Activated CD4-positive, alpha-beta T cell treated with anti-CD3 and anti-CD28 coated beads, Interleukin-2, Interleukin-4, amounts not matched to agents 100 ng/mL and 50 ng/mL, durations not matched to agents 16 hours and 8 hours (primary cell): ENCODE results near the gene SPIB.
A peak's percentile ranks its signal among the peaks of the same experiment; 100 is the strongest.
"Not testable (repeated sequence)": the region's sequence is repeated elsewhere in the genome, so short reads cannot be mapped to it uniquely, and the experiment has no call there.

Experiments used
- DNase-seq: peaks from one replicate; pipeline ENCODE4 v3.0.0-alpha.2; 2020; ENCODE audit warnings: low spot score

Gene SPIB

GRCh38 chr19:50419580-50420035 is 870 bp downstream of the SPIB start:
- no peak for DNase-seq

GRCh38 chr19:50420127-50420526 is 1.4 kb downstream of the SPIB start:
- no peak for DNase-seq

GRCh38 chr19:50420808-50421207 is 2.1 kb downstream of the SPIB start:
- no peak for DNase-seq

- no peak for DNase-seq
Observed at GRCh38 chr19:50422397-50423278, 3.9 kb downstream of the SPIB start.

GRCh38 chr19:50423279-50424113 is 4.8 kb downstream of the SPIB start:
- no peak for DNase-seq

- DNase-seq: no peak
Observed at GRCh38 chr19:50425581-50425980, 6.8 kb downstream of the SPIB start.

- no peak for DNase-seq
Observed at GRCh38 chr19:50427318-50427925, 8.7 kb downstream of the SPIB start.

- DNase-seq: no peak
Observed at GRCh38 chr19:50427997-50428425, 9.3 kb downstream of the SPIB start.

DNA sequence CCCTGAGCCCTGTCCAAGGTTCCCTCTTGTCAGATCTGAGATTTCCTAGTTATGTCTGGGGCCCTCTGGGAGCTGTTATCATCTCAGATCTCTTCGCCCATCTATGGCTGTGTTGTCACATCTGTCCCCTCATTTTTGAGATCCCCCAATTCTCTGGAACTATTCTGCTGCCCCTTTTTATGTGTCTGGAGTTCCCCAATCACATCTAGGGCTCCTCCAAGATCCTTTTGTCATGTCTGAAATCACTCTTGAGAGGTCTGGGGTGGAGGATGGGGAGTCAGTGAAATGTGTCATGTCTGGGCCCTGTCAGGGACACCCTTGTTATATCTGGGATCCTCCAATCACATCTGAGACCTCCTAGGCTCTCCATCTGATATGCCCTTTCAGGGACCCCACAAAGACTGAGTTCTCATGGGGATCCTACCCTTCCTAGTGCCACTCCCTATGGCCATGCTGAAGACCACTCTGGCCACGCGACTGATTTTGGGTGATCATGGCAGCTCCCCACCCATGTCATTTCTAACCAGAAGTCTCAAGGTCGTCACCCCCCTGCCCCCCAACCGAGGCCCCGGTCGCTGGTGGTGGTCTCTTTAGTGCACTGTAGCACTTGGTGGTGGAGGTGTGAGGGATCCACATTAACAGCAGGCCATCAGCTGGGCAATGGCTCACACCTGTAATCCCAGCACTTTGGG is 10.2 kb downstream of the SPIB start:
- DNase-seq: no peak

GRCh38 chr19:50430888-50431342 is 12.2 kb downstream of the SPIB start:
- no peak for DNase-seq

DNA sequence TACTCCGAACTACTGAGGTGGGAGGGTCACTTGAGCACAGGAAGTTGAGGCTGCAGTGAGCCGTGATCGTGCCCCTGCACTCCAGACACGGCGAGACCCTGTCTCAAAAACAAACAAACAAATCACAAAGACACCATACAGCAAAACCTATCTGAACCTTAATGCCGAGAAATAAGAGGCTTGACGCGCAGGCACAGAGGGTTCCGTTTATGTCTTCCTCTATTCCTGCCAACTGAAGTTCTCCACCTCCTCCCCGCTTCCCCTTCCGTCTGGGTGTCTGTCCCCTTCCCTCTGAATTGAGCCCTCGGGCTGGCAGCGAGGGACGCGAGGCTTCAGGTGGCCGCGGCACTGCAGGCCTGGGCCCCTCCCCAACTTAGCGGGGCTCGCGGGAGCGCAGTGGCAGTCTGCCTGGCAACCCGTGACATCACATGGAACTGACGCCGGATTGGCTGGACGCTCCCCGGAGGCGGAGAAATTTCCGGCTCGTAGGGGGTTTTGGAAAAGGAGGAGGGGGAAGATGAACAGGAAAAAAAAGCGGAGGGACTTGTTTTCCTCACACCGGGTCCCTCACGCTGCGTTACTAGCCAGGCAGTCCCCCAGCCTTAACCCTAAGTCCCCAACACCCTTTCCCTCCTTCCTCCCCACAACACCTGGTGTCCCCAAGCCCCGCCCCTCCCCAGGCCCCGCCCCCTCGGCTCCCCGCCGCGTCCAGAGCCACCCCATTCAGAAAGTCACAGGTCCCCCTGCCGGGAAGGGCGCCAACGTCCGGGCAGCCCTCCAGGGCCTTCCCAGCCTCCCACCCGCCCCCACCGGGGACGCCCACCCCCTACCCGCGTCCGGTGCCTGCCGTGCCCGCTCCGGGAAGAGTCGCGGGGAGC is 12.8 kb downstream of the SPIB start:
- peak; percentile 86 for DNase-seq

- DNase-seq: no peak
Observed at GRCh38 chr19:50432221-50433028, 13.7 kb downstream of the SPIB start, which contains the start of gene MYBPC2. Gene MYBPC2, plus strand, starts transcription at chr19:50432892. Its CDS starts 62 bp downstream, at chr19:50432954.

GRCh38 chr19:50433201-50434180 is 14.8 kb downstream of the SPIB start:
- no peak for DNase-seq

DNA sequence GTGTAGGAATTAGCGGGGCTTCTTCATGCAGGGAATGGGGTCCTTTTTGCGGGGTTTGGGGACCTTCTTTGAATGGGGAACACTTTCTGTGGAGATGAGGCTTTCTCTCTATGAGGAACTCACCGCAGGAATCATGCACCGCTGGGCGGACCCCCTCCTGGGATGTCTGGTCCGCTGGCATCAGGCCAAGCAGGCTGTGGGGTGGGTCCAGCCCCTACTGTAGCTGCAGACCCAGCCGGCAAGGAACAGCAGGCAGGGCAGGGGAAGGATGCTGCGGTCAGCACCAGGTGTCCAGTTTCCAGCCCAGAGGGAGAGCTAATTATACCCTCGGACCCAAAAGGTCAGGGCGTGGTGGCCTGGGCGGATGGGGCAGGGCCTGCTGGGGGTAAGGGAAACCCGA is 15.8 kb downstream of the SPIB start:
- no peak for DNase-seq

- DNase-seq: no peak
Observed at GRCh38 chr19:50435221-50435620, 16.5 kb downstream of the SPIB start.

DNA sequence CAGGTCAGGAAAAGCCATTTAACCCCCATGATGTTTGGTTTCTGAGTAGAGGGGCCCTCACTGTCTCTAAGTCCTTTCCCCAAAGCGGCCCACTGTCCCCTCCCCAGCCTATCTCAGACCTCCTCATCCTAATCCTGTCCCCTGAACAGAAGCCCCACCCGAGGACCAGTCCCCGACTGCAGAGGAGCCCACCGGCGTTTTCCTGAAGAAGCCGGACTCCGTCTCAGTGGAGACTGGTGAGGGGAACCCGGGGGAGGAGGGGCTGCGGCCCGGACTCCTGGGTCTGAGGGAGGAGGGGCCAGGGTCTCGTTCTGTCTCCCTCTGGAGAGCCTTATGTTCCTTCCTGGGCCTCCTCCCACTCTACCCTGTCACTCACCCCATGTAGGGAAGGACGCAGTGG is 16.9 kb downstream of the SPIB start:
- no peak for DNase-seq

- no peak for DNase-seq
Observed at GRCh38 chr19:50437862-50438449, 19.2 kb downstream of the SPIB start.

DNA sequence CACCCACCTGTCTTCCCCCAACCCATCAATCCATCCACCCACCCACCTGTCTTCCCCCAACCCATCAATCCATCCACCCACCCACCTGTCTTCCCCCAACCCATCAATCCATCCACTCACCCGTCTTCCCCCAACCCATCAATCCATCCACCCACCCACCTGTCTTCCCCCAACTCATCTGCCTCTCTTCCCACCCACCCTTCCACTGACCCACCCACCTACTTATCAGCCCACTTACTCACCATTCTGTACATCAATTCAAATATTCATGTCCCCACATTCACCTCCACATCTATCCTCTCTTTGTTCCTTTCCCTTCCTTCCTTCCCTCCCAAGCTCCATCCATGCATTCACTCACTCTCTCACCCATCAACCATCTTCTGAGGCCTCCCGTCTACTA is 20.4 kb downstream of the SPIB start:
- DNase-seq: not testable (repeated sequence)
